COR-L47 (cell line): Measurements from ENCODE around the gene FARP1.

Experiments used
- DNase-seq: peaks from one replicate; lab custom pipeline; 2025; lab: John Stamatoyannopoulos, UW

FARP1 gene

GRCh38 chr13:98429081-98429480, 286.2 kb downstream of the FARP1 start:
- no peak for DNase-seq

- DNase-seq, result no peak
These were observed 286.6 kb downstream of the FARP1 start for GRCh38 chr13:98429531-98429930.

- no peak for DNase-seq
These were observed 287.3 kb downstream of the FARP1 start for GRCh38 chr13:98429977-98430736.

GRCh38 chr13:98432638-98433037, 289.7 kb downstream of the FARP1 start:
- no peak for DNase-seq

- DNase-seq, result no peak
These were observed 290.8 kb downstream of the FARP1 start for GRCh38 chr13:98433654-98434053.

GRCh38 chr13:98434060-98434459, 291.2 kb downstream of the FARP1 start:
- no peak for DNase-seq

- DNase-seq, result no peak
These were observed 292.5 kb downstream of the FARP1 start for GRCh38 chr13:98435376-98435775.

- DNase-seq, result no peak
These were observed 293.5 kb downstream of the FARP1 start for GRCh38 chr13:98436233-98436910.

GRCh38 chr13:98438246-98439125, 295.6 kb downstream of the FARP1 start:
- DNase-seq, result no peak

- no peak for DNase-seq
These were observed 296.4 kb downstream of the FARP1 start for GRCh38 chr13:98439126-98439828.

- no peak for DNase-seq
These were observed 297.0 kb downstream of the FARP1 start for GRCh38 chr13:98439896-98440295.

- no peak for DNase-seq
These were observed 297.6 kb downstream of the FARP1 start for GRCh38 chr13:98440390-98441055.

GRCh38 chr13:98441056-98441676, 298.3 kb downstream of the FARP1 start:
- no peak for DNase-seq

- no peak for DNase-seq
These were observed 299.7 kb downstream of the FARP1 start for GRCh38 chr13:98442391-98443230.

GRCh38 chr13:98443329-98443728, 300.4 kb downstream of the FARP1 start:
- DNase-seq, result no peak

GRCh38 chr13:98443800-98444325, 301.0 kb downstream of the FARP1 start:
- no peak for DNase-seq

- no peak for DNase-seq
These were observed 301.5 kb downstream of the FARP1 start for GRCh38 chr13:98444381-98444780.

- peak; percentile 43 for DNase-seq
These were observed 302.7 kb downstream of the FARP1 start for GRCh38 chr13:98445340-98446233.

- no peak for DNase-seq
These were observed 303.3 kb downstream of the FARP1 start for GRCh38 chr13:98446234-98446621.
